Activated CD8-positive, alpha-beta memory T cell treated with anti-CD3 and anti-CD28 coated beads, Interleukin-2, amount 50 U/mL, for 1 hour (primary cell): ENCODE measurements around the gene USP16.

Source experiments
- DNase-seq: peaks from one replicate; pipeline ENCODE4 v3.0.0-alpha.2; 2020; ENCODE audit errors: extremely low read depth

USP16 gene

DNA sequence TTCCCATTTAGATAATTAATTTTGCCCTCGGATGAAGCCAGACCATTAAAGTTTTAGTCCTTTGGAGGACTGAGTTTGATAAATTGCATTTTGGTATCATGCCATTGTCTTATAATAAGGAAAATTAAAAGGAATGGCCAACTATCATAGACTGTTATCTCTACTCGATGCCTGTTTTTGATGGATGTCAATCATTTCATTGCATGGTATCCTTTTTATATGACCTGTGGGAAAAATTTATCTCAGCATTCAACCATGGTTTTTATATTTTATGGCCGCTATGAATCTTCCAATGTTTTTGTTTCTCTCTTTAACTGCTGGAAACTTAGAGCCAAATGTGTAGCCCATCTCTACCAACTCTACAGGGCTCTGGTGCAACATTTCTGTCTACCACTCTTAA lies 58.8 kb downstream of the USP16 start:
- no peak for DNase-seq

DNA sequence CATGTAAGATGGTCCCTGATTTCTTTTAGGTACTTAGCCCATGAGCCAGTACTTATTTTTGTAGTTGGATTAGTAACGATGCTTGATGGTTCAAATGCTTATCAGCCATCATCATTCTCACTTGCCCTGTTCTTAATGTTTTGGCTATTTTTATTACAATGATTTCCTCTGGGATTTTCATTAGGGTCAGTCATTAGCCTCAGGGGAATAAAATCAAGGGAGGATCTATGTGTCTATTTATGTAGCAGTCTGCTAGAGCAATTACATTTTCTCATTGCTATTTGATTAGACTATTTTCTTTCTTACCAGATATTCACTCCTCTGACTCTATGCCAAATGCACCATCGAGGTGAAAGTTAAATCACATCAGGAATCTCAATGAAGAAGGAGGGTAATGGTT lies 59.9 kb downstream of the USP16 start:
- no peak for DNase-seq

DNA sequence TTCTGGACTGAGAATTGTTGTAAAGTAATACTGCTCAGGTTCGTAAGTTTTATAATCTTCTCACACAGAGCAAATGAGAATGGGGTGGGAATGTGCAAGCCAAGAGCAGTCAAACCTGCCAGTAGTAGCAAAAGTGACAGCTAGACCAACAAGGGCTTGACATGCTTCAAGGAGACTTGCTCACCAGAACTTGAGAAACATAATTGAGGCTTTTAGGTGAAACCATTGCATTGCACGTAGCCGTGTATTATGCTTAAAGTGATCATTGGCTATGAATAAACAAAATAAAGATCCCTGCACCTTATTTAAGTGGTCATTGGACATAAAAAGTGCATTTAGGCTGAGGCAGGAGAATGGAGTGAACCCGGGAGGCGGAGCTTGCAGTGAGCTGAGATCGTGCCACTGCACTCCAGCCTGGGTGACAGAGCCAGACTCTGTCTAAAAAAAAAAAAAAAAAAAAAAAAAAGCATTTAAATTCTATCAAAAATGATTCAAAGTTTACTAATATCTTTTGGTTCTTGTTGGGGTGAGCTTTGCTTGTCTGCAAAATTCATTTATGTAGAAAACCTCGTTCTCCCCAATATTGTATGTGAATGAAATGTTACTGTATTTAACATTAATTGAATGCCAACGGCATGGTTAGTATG lies 60.8 kb downstream of the USP16 start:
- no peak for DNase-seq

DNA sequence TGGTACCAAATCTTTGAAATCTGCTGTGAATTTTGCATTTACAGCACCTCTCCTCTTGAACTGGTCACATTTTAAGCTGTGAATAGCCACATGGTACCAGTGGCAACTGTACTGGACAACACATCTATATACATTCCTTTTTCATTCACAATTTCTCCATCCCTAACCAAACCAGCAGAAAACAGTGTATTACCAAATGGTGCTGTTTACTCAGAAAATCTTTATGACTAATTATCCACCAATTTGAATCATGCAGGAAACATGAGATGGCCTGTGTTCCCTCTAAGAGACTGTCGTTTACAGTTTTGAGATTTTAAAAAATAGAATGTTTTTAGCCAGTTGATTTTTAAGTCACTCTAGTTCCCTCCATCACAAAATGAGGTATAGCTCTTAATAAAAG lies 66.6 kb downstream of the USP16 start:
- no peak for DNase-seq

DNA sequence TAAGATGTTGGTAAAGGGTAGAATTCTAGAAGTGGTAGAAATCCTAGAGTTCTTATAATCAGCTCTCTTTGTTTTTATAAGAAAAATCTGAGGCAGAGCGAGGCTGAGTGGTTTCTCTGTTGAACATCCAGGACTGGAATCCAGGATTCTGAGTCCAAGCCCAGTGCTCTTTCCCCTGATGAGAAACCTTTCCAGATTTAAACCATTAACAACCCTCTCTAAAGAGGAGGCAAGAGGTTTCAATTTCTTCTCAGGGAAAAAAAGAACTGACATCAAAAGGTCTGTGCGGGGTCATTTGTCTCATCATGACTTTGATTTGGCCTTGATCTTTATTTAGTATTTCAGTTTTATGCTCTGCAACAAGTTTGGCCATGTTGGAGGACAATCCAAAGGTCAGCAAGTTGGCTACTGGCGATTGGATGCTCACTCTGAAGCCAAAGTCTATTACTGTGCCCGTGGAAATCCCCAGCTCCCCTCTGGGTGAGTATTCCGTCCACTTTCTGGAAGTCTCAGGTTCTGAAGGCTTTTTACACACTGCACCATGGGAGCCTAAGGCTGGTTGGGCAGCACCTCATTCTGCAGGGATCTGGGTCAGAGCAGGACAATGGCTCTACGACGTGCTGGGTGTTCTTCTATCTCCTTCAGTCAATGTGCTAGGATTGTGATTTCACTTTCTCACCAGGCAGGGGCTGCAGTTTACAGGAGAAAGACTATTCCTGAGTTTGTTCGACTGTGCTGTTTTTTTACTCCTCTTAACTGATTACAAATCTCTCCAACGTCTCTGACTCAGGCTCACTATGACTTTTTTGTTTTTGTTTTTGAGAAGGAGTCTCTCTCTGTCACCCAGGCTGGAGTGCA lies 67.9 kb downstream of the USP16 start:
- DNase-seq: no peak

DNA sequence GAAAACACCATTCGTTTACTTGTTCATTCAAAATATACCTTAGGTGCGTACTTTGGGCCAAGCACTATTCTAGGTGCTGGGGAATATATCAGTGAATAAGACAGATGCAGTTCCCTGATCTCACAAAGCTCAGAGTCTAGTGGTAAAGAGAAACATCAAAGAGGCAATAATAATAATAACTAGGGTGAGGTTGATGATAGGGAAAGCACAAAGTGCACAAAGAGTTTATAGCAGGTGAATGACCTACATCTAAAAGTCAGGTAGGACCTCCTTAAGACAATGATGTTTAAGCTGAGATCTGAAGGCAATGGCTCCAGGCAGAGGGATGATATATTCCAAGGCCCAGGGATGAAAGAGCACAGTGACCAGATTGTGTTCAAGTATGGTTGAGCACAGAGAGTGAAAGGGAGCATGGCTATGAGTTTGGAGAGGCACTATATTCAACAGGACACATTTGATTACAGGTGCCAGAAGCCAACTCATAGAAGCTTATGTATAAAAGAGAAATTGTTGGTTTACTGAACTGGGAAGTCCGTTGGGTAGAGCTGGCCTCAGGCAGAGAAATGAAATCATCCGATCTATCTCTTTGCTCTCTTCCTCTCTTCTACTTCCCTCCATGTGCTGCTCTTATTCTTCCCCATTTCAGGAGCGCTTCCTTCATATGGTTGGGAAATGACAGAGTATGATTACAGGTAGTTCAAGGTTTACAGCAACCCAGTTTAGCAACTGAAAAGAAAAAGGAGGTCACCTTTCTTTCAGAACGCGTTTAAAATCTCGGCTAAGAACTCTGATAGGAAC lies 71.9 kb downstream of the USP16 start:
- DNase-seq: no peak

DNA sequence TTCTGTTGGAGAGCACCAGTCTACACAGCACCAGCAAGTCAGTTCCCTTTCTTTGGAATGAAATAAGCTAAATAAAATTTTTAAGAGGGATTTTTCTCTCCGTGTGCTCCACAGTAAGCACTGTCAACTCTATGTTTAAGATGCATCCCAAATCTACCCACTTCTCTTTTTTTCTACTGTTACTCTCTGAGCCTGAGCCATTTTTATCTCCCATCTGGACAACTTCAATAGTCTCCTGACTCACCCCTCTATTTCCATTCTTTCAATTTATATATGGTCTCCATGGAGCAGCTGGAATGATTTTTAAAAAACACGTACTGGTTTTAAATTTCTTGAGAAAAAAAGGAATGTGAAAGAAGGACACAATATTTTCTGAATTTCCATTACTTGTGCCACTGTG lies 73.7 kb downstream of the USP16 start:
- DNase-seq: no peak

DNA sequence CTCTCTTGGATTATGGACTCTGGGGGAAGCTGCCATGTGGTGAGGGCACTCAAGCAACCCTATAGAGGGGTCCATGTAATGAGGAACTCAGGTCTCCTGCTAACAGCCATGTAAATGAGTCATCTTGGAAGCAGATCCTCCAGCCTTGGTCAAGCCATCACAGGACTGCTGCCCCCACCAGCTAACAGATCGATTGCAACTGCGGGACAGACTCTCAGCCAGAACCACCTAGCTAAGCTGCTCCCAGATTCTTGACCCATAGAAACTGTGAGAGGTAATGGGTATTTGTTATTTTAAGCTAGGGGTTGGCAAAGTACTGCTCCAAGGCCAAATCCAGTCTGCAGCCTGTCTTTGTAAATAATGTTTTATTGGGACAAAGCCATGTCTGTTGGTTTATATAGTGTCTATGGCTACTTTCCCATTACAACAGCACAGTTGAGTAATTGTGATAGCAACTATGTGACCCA lies 78.4 kb downstream of the USP16 start:
- no peak for DNase-seq
